IPS-18c (cell line): ENCODE data around the gene TNS3.

Experiments
- H3K4me3 ChIP-seq: 2 replicates; pipeline ENCODE4 v1.7.0; 2013; ENCODE audit warnings: low read depth, mild to moderate bottlenecking, low read length, moderate library complexity; ENCODE audit not compliant: insufficient read depth
- H3K9me3 ChIP-seq: one replicate; pipeline ENCODE4 v1.6.1; 2013; ENCODE audit warnings: mild to moderate bottlenecking, low read length, moderate library complexity; ENCODE audit not compliant: control insufficient read depth, insufficient read depth

TNS3 gene

DNA sequence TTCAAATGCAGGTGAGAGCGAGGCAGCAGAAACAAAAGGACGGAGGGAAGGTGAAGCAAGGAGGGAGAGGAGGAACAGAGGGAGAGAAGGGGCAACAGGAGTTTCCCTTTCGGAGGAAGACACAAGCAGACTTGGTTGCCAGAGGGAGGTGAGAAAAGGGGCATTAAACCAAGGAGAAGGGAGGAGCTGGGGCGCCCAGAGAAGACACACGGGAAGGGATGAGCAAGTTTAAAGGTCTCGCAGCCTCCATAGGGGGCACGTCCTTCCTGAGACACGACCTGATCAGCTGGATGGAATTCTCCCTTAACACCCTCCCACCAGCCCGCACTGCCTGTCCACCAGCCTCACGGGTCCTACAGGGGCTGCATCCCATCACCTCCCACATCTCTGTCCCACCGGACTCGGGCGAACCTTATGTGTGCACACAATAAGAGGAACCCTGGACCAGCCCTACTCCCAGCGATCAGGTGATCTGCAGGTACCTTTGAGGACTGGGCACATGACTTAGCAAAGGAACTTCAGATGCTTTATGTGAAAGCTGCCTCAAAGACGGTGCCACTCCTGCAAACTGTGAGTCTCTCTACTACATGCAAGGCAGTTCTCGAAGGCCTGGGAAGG, 251.2 kb downstream of the TNS3 start:
- Histone ChIP-seq H3K9me3 (no peaks in the 10 kb centered on the region), H3K4me3 (no peak overlapping the region)

DNA sequence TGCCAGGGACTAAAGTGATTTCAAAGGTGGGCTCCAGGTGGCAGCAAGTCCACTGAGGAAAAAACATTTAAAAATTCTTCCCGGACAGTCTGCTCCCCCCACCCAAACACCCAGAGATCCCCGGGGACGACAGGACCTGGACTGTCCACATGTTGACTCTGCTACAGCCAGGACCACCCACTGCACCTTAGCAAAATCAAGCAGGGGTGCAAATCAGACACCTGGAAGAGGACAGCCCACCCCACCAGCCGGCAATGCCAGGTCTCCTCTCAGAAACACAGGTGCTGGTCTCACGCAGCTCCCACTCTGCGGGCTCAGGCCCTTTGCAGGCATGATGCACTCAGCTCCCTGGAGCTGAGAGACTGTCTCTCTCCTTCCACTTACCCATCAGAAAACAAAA, 251.9 kb downstream of the TNS3 start:
- no peak overlapping the region for H3K4me3 ChIP-seq
- no peaks in the 10 kb centered on the region for H3K9me3 ChIP-seq

DNA sequence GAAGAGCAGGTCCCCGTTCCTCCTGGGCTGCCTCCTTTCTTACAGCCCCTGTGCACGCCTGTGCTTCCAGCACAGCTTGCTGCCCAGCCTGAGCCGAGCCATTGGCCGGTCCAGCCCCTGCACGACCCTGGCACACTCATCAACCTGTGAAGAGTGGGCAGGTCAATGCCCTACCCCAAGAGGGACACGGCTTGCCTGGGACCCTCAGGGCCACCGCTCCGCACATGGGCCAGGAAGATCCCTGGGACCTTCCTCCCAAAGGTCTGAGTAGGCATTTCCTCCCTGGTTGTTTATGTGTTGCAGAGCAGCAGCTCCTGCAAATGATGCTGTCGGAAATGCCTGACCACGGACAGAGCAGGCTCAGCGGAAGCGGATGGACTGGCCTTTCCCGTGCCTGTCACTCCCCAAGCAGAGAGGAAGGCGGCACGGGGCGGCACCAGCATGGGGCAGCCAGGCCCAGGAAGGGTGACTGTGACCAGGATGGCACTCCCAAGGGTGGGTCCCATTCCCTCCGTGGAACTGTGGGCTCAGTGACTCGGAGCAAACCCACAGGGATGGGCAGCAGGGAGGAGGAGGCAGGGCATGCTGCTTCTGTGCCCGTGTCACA, 252.5 kb downstream of the TNS3 start:
- no peak overlapping the region for H3K4me3 ChIP-seq

DNA sequence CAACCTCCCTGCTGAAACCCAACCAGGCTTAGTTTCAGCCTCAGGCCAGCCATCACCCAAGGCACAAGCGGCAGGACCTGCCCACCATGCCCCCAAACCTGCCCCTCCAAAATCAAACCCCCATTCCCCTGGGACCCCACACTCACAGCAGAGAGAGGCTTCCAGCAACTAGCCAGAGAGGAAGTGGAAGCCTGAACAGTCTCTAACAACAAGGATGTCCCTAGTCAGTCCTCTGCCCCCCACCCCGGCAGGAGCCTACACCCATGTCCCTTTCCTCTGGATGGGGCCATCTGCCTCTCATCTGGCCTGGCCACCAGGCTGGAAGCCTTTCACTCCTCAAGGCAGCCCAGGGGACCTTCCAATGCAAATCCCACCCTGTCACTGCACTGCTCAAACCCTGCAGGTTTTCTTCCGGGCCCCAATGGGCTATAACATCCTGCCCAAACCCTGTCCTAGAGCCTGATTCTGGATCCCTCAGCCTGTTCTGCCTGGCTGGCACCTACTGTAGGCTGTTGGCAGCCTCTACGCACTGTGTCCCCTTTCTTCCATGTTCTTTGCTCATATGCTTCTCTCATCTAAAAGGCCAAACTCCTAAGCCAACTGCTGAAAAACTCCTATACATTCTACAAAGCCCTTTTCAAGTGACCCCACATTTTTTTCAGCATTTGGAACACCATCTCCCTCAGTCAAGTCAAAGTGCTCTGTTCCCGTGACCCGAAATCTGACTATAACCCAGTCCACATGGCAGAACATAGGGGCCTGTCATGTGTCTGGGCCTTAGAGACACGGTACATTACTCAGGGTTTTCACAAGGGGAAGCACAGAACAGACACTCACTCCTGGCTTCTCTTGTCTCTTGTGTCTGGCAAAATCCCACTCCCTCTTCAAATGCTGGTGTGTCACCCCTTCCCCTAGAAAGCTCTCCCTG, 253.3 kb downstream of the TNS3 start:
- no peak overlapping the region; the same call in 1 of the 2 replicates for H3K4me3 ChIP-seq
- H3K9me3 ChIP-seq = no peaks in the 10 kb centered on the region

More for the DNA sequence above, 252.5 kb downstream of the TNS3 start:
- no peaks in the 10 kb centered on the region for H3K9me3 ChIP-seq

DNA sequence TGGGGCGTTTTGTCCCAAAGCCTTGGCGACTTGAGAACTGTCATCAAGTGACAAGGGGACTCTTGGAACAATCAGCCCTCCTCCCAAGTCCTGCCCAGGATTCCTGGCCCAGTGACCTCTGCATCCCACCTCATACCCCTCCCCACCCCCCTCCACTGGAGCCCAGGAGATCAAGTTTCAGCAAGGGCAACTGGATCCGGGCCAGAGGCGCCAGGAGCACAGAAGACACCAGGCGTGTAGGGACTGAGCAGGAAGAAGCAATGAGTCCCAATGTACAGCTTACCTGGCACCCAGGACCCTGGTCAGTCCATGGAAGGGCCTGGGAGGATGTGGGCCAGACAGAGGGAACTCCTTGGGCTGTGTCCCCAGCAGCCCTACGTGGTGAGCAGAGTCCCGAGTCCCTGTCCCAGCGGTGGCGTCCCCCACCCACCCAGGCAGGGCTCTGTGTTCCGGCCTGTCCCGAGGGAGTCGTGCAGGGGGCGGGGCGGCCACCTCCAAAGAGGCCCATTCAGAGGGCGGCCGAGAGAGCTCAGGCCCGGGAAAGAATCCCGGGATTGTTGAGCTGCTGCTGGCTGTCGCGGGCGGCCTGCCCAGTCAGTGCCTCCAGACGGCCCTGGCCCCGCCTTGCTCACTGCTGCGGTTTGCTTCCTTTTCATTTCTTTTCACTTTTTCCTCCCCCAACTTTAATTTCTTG, 254.1 kb downstream of the TNS3 start:
- H3K9me3 ChIP-seq = no peaks in the 10 kb centered on the region
- 0 out of 2 replicates have a peak overlapping the region, but pooled peaks have one; percentile 16 for H3K4me3 ChIP-seq

DNA sequence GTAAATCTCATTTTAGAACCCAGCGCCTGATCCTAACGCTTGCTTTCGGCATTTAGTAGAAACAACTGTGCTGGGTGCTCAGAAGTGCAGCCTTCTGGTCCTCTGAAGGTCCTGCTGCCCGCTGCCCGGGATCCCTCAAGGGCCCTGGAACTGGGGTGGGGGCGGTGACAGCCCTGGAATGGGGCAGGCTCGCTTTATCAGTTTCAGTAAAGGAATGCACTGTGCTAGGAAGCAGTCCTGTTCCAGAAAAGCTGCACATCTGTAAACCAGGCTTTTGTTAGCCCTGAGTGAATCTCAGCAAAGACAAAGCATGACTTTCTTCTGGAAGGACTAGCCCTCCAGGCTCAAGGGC, 254.6 kb downstream of the TNS3 start:
- Histone ChIP-seq H3K9me3 (no peaks in the 10 kb centered on the region), H3K4me3 (no peak overlapping the region)

DNA sequence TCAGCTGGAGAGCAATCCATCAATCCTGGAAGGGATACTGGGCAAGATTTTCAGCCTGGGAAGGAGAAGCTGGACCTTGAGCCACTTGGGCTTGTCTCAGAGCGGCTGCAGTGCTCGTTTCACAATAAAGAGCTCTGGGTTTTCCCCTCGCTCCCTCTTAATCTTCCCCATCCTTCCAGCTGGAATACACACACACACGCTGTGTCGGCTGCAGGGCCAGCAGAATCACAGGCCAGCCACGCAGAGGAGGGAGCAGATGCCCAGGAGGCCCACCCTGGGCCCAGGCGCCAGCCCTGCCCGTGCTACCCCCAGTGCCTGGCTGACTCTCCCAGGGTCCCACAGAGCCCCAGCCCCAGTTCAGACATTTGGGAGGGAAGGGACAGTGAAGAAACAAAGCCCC, 255.1 kb downstream of the TNS3 start:
- Histone ChIP-seq H3K9me3 (no peaks in the 10 kb centered on the region), H3K4me3 (no peak overlapping the region)

DNA sequence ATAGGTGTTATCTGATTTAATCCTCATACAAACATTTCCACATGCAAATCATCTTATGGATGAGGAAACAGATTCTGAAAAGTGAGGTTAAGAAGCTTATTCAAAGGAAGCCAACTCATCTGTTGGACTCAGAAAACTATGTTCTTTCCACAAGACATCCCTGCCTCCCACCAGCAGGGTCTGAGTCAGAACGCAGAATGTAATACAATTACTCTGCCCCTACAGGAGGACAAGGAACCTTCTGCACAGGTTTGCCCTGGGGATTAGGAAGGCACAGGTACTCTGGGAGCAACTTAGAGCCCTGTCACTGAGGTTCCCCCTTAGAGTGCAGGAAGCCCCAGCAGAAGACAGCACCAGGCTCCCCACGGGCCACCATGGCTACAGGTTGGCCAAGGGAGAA, 255.7 kb downstream of the TNS3 start:
- H3K4me3 ChIP-seq = no peak overlapping the region
- H3K9me3 ChIP-seq = no peaks in the 10 kb centered on the region

DNA sequence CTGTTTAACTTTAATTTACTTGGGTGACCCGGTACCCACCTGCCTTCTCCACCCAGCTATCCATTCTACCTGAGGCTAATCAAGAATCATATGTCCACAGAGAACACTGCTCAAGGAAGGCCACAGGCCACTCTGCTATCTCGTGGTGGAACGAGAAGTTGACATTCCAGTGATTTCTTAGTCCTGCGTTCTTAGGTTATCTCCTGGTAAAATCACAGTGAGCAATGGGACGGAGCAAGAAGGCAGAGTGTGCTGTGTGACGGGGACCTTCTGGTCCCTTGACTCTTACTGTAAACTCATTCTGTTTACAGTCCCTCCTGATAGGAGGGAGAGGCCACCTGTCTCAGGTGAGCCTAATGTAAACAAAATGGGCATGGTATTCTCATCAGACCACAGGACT, 256.6 kb downstream of the TNS3 start:
- Histone ChIP-seq H3K4me3 (no peak overlapping the region), H3K9me3 (no peaks in the 10 kb centered on the region)

DNA sequence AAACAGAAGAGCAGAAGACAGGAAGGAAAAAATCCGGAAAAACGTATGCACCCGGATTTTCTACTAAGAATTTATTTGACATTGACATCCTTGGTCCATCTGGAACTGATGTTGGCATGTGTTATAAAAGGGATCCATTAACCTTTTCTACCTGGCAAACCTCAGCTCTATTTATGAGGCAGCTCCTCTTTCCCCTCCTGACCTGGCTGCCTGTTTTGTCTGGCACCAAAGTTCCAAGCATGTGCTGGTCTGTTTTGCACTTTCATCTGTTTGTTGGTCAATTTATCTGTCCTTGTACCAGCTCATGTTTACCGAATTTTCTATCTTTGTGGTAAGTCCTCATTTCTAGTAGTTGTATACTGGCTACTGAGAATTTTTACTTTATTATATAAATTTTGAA, 258.0 kb downstream of the TNS3 start:
- H3K4me3 ChIP-seq = no peak overlapping the region
- no peaks in the 10 kb centered on the region for H3K9me3 ChIP-seq

DNA sequence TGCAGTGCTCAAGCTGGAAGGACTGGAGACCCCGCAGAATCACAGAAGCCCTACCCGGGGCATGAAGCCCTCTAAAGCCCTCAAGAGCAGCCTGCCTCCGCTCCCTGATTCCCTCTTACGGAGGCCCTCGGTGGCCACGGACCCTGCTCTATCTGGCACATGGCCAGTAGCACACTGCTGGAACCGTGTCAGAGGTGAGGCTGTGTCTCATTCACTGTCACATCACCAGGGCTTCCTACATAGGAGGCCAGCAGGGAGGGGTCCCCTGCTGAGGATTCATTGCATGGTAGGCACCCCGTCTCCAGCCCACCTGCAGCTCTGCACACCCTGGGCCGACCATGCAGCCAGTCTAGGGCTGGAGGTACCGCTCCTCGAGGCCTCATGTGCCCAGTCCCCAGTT, 259.2 kb downstream of the TNS3 start:
- no peaks in the 10 kb centered on the region for H3K9me3 ChIP-seq
- H3K4me3 ChIP-seq = no peak overlapping the region

DNA sequence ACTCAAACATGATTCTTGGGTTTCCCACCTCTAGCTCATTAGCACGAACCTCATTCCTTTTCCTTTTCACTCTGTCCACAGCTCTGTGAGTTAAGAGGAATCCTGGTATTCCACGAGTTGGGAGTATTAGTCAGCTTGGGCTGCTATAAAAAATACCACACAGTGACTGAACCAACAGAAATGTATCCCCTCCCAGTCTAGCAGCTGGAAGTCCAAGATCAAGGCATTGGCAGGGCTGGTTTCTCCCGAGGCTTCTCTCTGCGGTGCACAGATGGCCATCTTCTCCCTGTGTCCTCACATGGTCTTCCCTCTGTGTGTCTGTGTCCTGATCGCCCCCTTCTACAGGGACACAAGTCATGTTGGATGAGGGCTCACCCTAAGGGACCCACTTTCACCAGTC, 261.6 kb downstream of the TNS3 start:
- no peaks in the 10 kb centered on the region for H3K9me3 ChIP-seq
- no peak overlapping the region for H3K4me3 ChIP-seq

DNA sequence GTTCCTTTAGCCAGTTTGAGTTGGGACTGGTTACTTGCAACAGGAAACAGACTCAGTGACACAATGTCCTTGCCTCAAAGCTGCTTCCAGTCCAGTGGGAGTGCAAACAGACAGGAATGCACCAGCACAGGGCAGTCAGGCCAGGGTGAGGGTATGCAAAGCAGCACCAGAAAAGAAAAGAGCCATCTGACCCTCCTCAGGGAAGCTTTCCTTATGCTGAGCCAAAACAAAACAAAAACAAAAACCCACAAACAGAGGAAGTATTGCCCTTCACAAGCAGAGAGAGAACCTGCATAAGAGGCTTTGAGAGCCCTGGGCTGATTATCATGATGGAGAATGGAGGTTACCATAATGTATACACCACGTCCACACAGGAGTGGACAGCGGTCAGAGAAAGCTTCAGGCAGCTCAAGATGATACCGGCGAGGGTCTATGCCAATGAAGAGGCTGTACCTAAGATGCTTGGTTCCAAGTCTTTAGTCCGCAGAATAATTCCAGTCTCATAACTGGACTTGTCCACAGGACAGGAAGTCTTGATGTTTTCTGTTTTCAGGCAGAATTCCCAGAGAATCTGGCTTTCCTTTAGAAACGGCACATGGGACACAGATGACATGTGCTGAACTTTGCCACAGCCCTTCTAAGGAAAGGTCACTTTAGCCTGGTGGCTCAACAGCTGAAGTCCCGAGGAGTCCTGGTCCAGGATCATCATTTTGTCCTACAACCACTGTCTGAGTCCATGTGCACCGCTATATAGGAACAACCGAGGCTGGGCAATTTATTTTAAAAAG, 263.3 kb downstream of the TNS3 start:
- no peaks in the 10 kb centered on the region for H3K9me3 ChIP-seq
- H3K4me3 ChIP-seq = no peak overlapping the region

DNA sequence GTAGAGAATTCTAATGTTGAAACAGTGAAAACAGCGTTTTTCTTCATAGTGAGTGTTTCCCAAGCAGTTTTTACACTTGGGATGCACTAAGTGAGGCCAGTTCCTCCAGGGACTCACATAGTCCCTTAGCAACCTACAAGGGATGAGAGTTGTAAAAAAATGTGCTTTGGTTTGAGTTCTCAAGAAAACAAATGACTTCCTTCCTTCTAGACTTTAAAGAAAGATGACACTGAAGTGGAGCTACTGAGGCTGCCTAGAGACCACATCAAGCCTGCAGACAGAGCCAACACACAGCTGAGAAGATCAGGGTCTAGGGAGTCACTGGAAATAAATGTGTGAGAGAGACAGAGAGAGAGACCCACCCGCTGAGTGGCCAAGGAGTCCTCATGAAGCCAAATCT, 264.4 kb downstream of the TNS3 start:
- Histone ChIP-seq H3K4me3 (no peak overlapping the region), H3K9me3 (no peaks in the 10 kb centered on the region)

DNA sequence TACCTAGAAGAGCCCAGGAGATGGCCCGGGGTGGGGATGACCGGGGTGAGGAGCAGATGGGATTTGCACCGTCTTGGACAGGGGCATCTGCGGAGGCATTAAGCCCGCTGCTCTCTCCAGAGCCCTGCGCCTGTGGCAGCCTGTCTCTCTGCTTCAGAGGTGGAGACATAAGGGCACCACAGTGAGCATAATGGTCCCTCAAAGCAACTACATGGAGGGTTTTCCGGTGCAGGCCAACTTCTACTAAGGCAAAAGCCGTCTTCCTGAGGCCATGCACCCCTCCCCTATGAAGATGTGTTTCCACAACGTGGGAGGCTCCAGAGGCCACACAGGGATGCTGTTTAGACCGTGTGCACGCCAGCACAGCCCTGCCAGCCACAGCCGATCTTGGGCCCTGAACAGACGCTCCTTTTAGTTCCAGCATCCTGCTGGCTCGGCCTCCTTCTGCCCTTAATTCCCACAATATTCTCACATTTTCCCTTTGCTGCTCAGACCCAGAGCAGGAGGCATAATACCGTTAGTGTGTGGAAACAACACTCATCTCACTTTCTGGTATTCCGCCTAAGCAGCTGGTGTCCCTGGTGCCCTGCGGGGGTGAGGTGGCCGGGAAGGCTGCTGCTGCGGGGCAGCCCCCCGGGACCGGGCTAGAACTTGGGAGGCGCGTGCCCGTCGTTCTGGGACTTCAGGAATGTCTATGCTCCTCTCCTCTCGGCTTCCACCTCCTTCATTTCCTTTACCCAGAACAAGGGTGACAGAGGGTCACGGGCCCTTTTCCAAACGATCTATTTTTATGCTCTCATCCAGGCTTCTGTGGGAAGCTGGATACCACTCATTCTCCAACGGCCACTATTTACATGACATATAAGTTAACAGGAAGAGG, 266.9 kb downstream of the TNS3 start:
- Histone ChIP-seq H3K9me3 (no peaks in the 10 kb centered on the region), H3K4me3 (no peak overlapping the region)

DNA sequence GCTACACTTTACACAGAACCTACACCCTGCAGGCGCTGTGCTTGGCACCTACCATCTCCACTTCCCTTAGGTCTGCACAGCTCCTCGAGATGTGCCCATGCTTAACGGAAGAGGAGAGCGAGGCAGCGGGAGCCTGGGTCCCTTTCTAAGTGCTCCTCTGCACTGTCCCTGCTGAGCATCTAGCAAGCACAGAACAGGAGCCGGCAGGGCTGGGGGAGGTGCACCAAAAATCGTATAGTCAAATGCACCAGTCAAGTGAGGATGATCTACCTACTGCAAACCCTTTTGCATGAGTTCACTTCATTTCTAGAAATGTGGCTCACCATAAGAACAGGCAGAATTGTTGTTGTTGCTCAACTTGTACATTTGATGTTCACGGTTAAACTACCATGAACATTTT, 267.7 kb downstream of the TNS3 start:
- Histone ChIP-seq H3K9me3 (no peaks in the 10 kb centered on the region), H3K4me3 (no peak overlapping the region)
